ENCODE results near the gene PRR22.

PRR22 gene

GRCh38 chr19:5827891-5828660 lies 43.5 kb upstream of the PRR22 start:
- H3K4me2 ChIP-seq (ENCODE audit: insufficient read depth, low read length) = no peak overlapping the region

GRCh38 chr19:5827342-5827890 lies 42.9 kb upstream of the PRR22 start:
- H3K4me1 ChIP-seq (ENCODE audit: insufficient read depth, low read length) = peaks cover 9% of the 10 kb centered on the region
- no peak overlapping the region for H3K4me2 ChIP-seq (ENCODE audit: insufficient read depth, low read length)
- H3K79me2 ChIP-seq (ENCODE audit: insufficient read depth, low read length) = no peaks in the 10 kb centered on the region
- H3K9ac ChIP-seq (ENCODE audit: low read depth, low read length) = no peak overlapping the region
- H3K27me3 ChIP-seq (ENCODE audit: insufficient read depth, low read length, poor library complexity) = peaks cover 13% of the 10 kb centered on the region
- ATAC-seq (ENCODE audit: insufficient read depth, low read depth) (no peak), DNase-seq (no peak)
- H4K20me1 ChIP-seq (ENCODE audit: insufficient read depth, low read length) = peaks cover 3% of the 10 kb centered on the region
- H3K27ac ChIP-seq (ENCODE audit: low read length) = no peak overlapping the region
- TF ChIP-seq CTCF (IDR thresholded peaks at IDR 0.05; ENCODE audit: borderline replicate concordance, extremely low read depth, low read length, poor library complexity, severe bottlenecking) (no peak), EZH2 (IDR thresholded peaks at IDR 0.05; ENCODE audit: borderline replicate concordance, low read depth, low read length, severe bottlenecking) (no peak)
- no peak overlapping the region for H3K4me3 ChIP-seq (ENCODE audit: low read depth in 1 of 2, low read length in 2 of 2)
- H2AFZ ChIP-seq (ENCODE audit: low read depth, low read length) = no peak overlapping the region
- H3K9me3 ChIP-seq (ENCODE audit: insufficient read depth, low read length, severe bottlenecking) = no peaks in the 10 kb centered on the region
- no peaks in the 10 kb centered on the region for H3K36me3 ChIP-seq (ENCODE audit: insufficient read depth, low read length)

More at GRCh38 chr19:5827891-5828660, 43.5 kb upstream of the PRR22 start:
- Histone ChIP-seq H3K79me2 (ENCODE audit: insufficient read depth, low read length) (no peaks in the 10 kb centered on the region), H2AFZ (ENCODE audit: low read depth, low read length) (no peak overlapping the region), H3K4me3 (ENCODE audit: low read depth in 1 of 2, low read length in 2 of 2) (no peak overlapping the region), H4K20me1 (ENCODE audit: insufficient read depth, low read length) (peaks cover 3% of the 10 kb centered on the region), H3K36me3 (ENCODE audit: insufficient read depth, low read length) (no peaks in the 10 kb centered on the region), H3K27me3 (ENCODE audit: insufficient read depth, low read length, poor library complexity) (peaks cover 13% of the 10 kb centered on the region), H3K9ac (ENCODE audit: low read depth, low read length) (no peak overlapping the region), H3K9me3 (ENCODE audit: insufficient read depth, low read length, severe bottlenecking) (no peaks in the 10 kb centered on the region), H3K4me1 (ENCODE audit: insufficient read depth, low read length) (peaks cover 9% of the 10 kb centered on the region), H3K27ac (ENCODE audit: low read length) (no peak overlapping the region)
- ATAC-seq (ENCODE audit: insufficient read depth, low read depth) (no peak), DNase-seq (no peak)
- no peak for TF ChIP-seq CTCF (IDR thresholded peaks at IDR 0.05; ENCODE audit: borderline replicate concordance, extremely low read depth, low read length, poor library complexity, severe bottlenecking)
- no peak for TF ChIP-seq EZH2 (IDR thresholded peaks at IDR 0.05; ENCODE audit: borderline replicate concordance, low read depth, low read length, severe bottlenecking)

GRCh38 chr19:5826531-5827341 lies 42.2 kb upstream of the PRR22 start:
- Histone ChIP-seq H2AFZ (ENCODE audit: low read depth, low read length) (no peak overlapping the region), H3K27me3 (ENCODE audit: insufficient read depth, low read length, poor library complexity) (peaks cover 13% of the 10 kb centered on the region), H3K4me3 (ENCODE audit: low read depth in 1 of 2, low read length in 2 of 2) (no peak overlapping the region), H3K4me1 (ENCODE audit: insufficient read depth, low read length) (peaks cover 9% of the 10 kb centered on the region), H3K9me3 (ENCODE audit: insufficient read depth, low read length, severe bottlenecking) (no peaks in the 10 kb centered on the region), H3K4me2 (ENCODE audit: insufficient read depth, low read length) (peak overlapping the region; percentile 21; the same call in 1 of the 2 replicates), H3K9ac (ENCODE audit: low read depth, low read length) (no peak overlapping the region), H3K79me2 (ENCODE audit: insufficient read depth, low read length) (no peaks in the 10 kb centered on the region), H3K27ac (ENCODE audit: low read length) (no peak overlapping the region), H4K20me1 (ENCODE audit: insufficient read depth, low read length) (peaks cover 3% of the 10 kb centered on the region), H3K36me3 (ENCODE audit: insufficient read depth, low read length) (no peaks in the 10 kb centered on the region)
- ATAC-seq (ENCODE audit: insufficient read depth, low read depth) (peak; percentile 78), DNase-seq (peak; percentile 67)
- TF ChIP-seq EZH2 (IDR thresholded peaks at IDR 0.05; ENCODE audit: borderline replicate concordance, low read depth, low read length, severe bottlenecking) = no peak
- TF ChIP-seq CTCF (IDR thresholded peaks at IDR 0.05; ENCODE audit: borderline replicate concordance, extremely low read depth, low read length, poor library complexity, severe bottlenecking) = no peak
